ENCODE results near the gene SLC36A2.
A peak's percentile ranks its signal among the peaks of the same experiment; 100 is the strongest.

Gene SLC36A2

DNA sequence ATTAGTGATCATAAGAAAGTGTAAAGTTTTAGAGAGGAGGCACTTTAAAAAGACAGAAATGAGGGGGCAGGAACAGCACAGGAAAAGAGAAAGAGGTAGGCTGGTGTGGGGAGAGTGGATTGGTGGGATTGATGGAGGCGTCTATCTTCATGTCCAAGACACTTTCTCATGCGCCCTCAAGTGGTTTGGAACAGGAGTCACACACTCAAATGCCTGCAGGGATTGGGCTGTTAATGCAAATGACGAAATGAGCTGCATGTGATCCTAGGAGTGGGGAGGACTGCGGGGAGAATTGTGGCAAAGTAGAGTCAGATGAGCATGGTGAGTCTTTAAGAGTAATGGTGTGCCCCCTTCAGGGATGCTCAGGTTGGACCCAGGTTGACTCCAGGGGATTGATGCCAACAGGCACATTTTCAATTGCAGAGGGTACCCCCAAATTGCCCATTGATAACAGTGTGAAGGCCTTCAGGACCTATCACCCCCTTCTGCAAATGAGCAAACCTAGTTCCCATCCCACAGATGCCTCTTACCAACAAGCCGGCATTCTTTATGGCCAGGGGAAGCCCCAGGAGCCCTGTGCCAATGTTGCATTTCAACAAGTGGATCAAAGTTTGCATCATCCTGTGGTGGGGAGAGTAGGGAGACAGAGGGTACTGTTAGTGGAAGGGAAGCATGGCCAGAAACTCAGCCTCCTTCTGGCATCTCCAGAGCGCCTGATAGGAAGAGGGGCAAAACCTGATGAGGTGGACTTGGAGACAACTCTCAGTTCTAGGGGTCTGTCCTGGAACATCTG is 49.1 kb downstream of the SLC36A2 start:
- Histone ChIP-seq H3K9me3 (ENCODE audit: control insufficient read depth, low read length) (no peaks in the 10 kb centered on the region), H3K4me2 (ENCODE audit: low read length) (no peak overlapping the region), H3K27me3 (ENCODE audit: control insufficient read depth, insufficient read depth, low read length) (no peaks in the 10 kb centered on the region), H3K4me1 (no peaks in the 10 kb centered on the region), H3K4me3 (ENCODE audit: low read depth, low read length) (no peak overlapping the region), H2AFZ (no peak overlapping the region), H3K36me3 (ENCODE audit: control insufficient read depth, insufficient read depth, low read length) (no peaks in the 10 kb centered on the region), H3K79me2 (no peaks in the 10 kb centered on the region), H3K9ac (no peak overlapping the region), H3K27ac (no peak overlapping the region)
- peak; percentile 71 for TF ChIP-seq CTCF (IDR thresholded peaks at IDR 0.05)

- Histone ChIP-seq H3K4me3 (ENCODE audit: low read depth, low read length) (no peak overlapping the region), H3K4me1 (no peaks in the 10 kb centered on the region), H3K9me3 (ENCODE audit: control insufficient read depth, low read length) (no peaks in the 10 kb centered on the region), H3K27ac (no peak overlapping the region), H2AFZ (no peak overlapping the region), H3K4me2 (ENCODE audit: low read length) (no peak overlapping the region), H3K36me3 (ENCODE audit: control insufficient read depth, insufficient read depth, low read length) (no peaks in the 10 kb centered on the region), H3K27me3 (ENCODE audit: control insufficient read depth, insufficient read depth, low read length) (no peaks in the 10 kb centered on the region), H3K9ac (no peak overlapping the region), H3K79me2 (no peaks in the 10 kb centered on the region)
- TF ChIP-seq CTCF (IDR thresholded peaks at IDR 0.05), result no peak
These were observed 50.4 kb downstream of the SLC36A2 start for GRCh38 chr5:151296974-151297373.

- H3K4me3 ChIP-seq (ENCODE audit: low read depth, low read length), result no peak overlapping the region
- no peaks in the 10 kb centered on the region for H3K9me3 ChIP-seq (ENCODE audit: control insufficient read depth, low read length)
- H3K27me3 ChIP-seq (ENCODE audit: control insufficient read depth, insufficient read depth, low read length), result no peaks in the 10 kb centered on the region
- no peaks in the 10 kb centered on the region for H3K79me2 ChIP-seq
- no peaks in the 10 kb centered on the region for H3K4me1 ChIP-seq
- H3K9ac ChIP-seq, result no peak overlapping the region
- H3K27ac ChIP-seq, result no peak overlapping the region
- H2AFZ ChIP-seq, result no peak overlapping the region
- H3K36me3 ChIP-seq (ENCODE audit: control insufficient read depth, insufficient read depth, low read length), result no peaks in the 10 kb centered on the region
- no peak overlapping the region for H3K4me2 ChIP-seq (ENCODE audit: low read length)
- TF ChIP-seq CTCF (IDR thresholded peaks at IDR 0.05), result no peak
These were observed 50.9 kb downstream of the SLC36A2 start for GRCh38 chr5:151296478-151296830.

DNA sequence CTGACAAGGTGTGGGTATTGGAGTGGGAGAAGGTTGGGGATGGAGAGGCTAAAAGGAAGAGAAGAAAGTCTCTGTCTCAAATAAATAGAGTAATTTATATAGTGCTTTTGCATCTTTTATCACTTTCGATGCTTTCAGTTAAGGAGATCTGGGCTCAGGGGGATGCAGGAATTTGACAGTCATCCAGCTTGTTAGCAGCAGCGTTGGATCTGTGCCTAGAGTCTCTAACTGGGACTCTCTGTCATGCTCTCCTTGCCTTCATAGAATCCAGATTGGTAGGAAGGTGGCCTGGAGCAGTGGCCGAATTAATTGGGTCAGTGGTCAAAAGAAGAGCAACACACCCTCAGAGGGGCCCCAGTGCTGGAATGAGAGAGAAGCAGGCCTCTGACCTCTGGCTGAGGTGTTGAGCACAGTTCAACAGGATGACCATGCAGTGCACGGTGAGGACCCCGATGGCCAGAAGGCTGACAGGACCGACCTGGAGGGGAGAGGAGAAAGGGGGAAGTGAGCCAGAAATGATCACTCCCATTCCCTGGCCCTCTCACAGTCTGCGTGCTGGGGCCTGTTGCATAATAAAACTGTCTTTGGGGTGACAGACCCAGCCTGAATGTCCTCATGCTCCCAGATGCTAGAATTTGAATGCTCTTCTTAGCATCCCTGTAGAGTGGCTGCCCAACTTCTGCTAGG is 51.4 kb downstream of the SLC36A2 start:
- Histone ChIP-seq H3K27me3 (ENCODE audit: control insufficient read depth, insufficient read depth, low read length) (no peaks in the 10 kb centered on the region), H3K36me3 (ENCODE audit: control insufficient read depth, insufficient read depth, low read length) (no peaks in the 10 kb centered on the region), H3K4me2 (ENCODE audit: low read length) (no peak overlapping the region), H2AFZ (no peak overlapping the region), H3K9ac (no peak overlapping the region), H3K79me2 (no peaks in the 10 kb centered on the region), H3K4me3 (ENCODE audit: low read depth, low read length) (no peak overlapping the region), H3K4me1 (no peaks in the 10 kb centered on the region), H3K9me3 (ENCODE audit: control insufficient read depth, low read length) (no peaks in the 10 kb centered on the region), H3K27ac (no peak overlapping the region)
- TF ChIP-seq CTCF (IDR thresholded peaks at IDR 0.05), result no peak

Data from parathyroid adenoma (tissue), 2 donors.